HG03135 (cell line): ENCODE data around the gene NOL6.

Source experiments
- ATAC-seq: cut with Tn5 transposase; IDR thresholded peaks from one replicate; pipeline ENCODE4 v1.9.1; 2021; ENCODE audit warnings: mild to moderate bottlenecking, moderate library complexity; ENCODE audit not compliant: unreplicated experiment

The NOL6 gene

GRCh38 chr9:33453999-33454660 is 19.6 kb downstream of the NOL6 start:
- no peak for ATAC-seq

- ATAC-seq, result no peak
Measured at GRCh38 chr9:33453286-33453860, 20.4 kb downstream of the NOL6 start.

- ATAC-seq, result no peak
Measured at GRCh38 chr9:33452828-33453271, 20.9 kb downstream of the NOL6 start.

- ATAC-seq, result no peak
Measured at GRCh38 chr9:33450621-33451146, 23.0 kb downstream of the NOL6 start.

- ATAC-seq, result no peak
Measured at GRCh38 chr9:33449715-33450114, 24.0 kb downstream of the NOL6 start.

- ATAC-seq, result no peak
Measured at GRCh38 chr9:33447799-33448553, 25.7 kb downstream of the NOL6 start.

- peak; percentile 25 for ATAC-seq
Measured at GRCh38 chr9:33446946-33447798, 26.6 kb downstream of the NOL6 start, which contains the start of gene AQP3. TSS of gene AQP3 (minus strand) at chr9:33447593. CDS start at chr9:33447530, 63 bp downstream.

- ATAC-seq, result peak; percentile 86
Measured at GRCh38 chr9:33446240-33446945, 27.3 kb downstream of the NOL6 start.

- ATAC-seq, result no peak
Measured at GRCh38 chr9:33445389-33446239, 28.1 kb downstream of the NOL6 start.

GRCh38 chr9:33443464-33444154 is 30.1 kb downstream of the NOL6 start:
- no peak for ATAC-seq

- no peak for ATAC-seq
Measured at GRCh38 chr9:33443047-33443446, 30.7 kb downstream of the NOL6 start.

GRCh38 chr9:33442125-33442524 is 31.6 kb downstream of the NOL6 start:
- ATAC-seq, result no peak

- no peak for ATAC-seq
Measured at GRCh38 chr9:33440609-33441008, 33.1 kb downstream of the NOL6 start.

GRCh38 chr9:33440204-33440603 is 33.5 kb downstream of the NOL6 start:
- no peak for ATAC-seq

- ATAC-seq, result no peak
Measured at GRCh38 chr9:33439731-33440130, 34.0 kb downstream of the NOL6 start.

- no peak for ATAC-seq
Measured at GRCh38 chr9:33438926-33439680, 34.6 kb downstream of the NOL6 start.

- no peak for ATAC-seq
Measured at GRCh38 chr9:33437898-33438297, 35.8 kb downstream of the NOL6 start.

GRCh38 chr9:33437205-33437604 is 36.5 kb downstream of the NOL6 start:
- ATAC-seq, result no peak
